Fibroblast of lung (primary cell): ENCODE data around the gene UVRAG. TPM values are rescaled to one million over a fixed set of nuclear protein-coding genes. Genes with fewer than 3 reads are reported as not detected.
"Not testable (repeated sequence)": the region's sequence is repeated elsewhere in the genome, so short reads cannot be mapped to it uniquely, and the experiment has no call there.

Experiments used
- DNase-seq, 2 donors: peaks; one replicate each; pipeline versions ENCODE4 v3.0.0 to v3.0.0-alpha.2; 2010; ENCODE audit warnings: low read depth in 2 of 2
- H2AFZ ChIP-seq: 2 replicates; pipeline ENCODE4 v1.5.1; 2012; ENCODE audit warnings: low read length, control low read depth, inconsistent platforms
- H3K27ac ChIP-seq: 2 replicates; pipeline ENCODE4 v1.5.1; 2011; ENCODE audit warnings: low read length, control low read depth; ENCODE audit not compliant: insufficient read depth
- H3K27me3 ChIP-seq: 2 replicates; pipeline ENCODE4 v1.5.1; 2011; ENCODE audit warnings: mild to moderate bottlenecking, low read length; ENCODE audit not compliant: control insufficient read depth, insufficient read depth
- H3K36me3 ChIP-seq: 2 replicates; pipeline ENCODE4 v1.5.1; 2011; ENCODE audit warnings: low read length; ENCODE audit not compliant: control insufficient read depth, insufficient read depth
- H3K4me1 ChIP-seq: 2 replicates; pipeline ENCODE4 v1.5.1; 2011; ENCODE audit warnings: low read length; ENCODE audit not compliant: control insufficient read depth, insufficient read depth; ENCODE audit errors: extremely low read depth
- H3K4me2 ChIP-seq: 2 replicates; pipeline ENCODE4 v1.5.1; 2011; ENCODE audit warnings: low read length, control low read depth; ENCODE audit not compliant: insufficient read depth; ENCODE audit errors: extremely low read depth
- H3K4me3 ChIP-seq, 4 experiments: fragments of 200-600 bp in 1 of 4; sonication (generic) in 1 of 4; replicated peaks in 1 of 4; 2 replicates each; pipeline ENCODE4 v1.5.1; 2011 to 2016; ENCODE audit warnings: low read length in 4 of 4, low read depth in 3 of 4, mild to moderate bottlenecking in 3 of 4, control low read depth in 2 of 4, inconsistent platforms in 1 of 4, mixed read lengths in 1 of 4; ENCODE audit not compliant: insufficient read depth in 1 of 4; ENCODE audit errors: control extremely low read depth in 1 of 4
- H3K79me2 ChIP-seq: 2 replicates; pipeline ENCODE4 v1.5.1; 2012; ENCODE audit warnings: mild to moderate bottlenecking, low read length, inconsistent platforms; ENCODE audit not compliant: control insufficient read depth, insufficient read depth
- H3K9ac ChIP-seq: 2 replicates; pipeline ENCODE4 v1.5.1; 2011; ENCODE audit warnings: mild to moderate bottlenecking, low read length, control low read depth; ENCODE audit not compliant: insufficient read depth
- H3K9me3 ChIP-seq: 2 replicates; pipeline ENCODE4 v1.5.1; 2012; ENCODE audit warnings: low read depth, low read length; ENCODE audit not compliant: control insufficient read depth, insufficient read depth
- H4K20me1 ChIP-seq: 2 replicates; pipeline ENCODE4 v1.5.1; 2011; ENCODE audit warnings: low read length; ENCODE audit not compliant: control insufficient read depth, insufficient read depth; ENCODE audit errors: extremely low read depth
- EZH2 ChIP-seq: IDR thresholded peaks from 2 replicates; pipeline ENCODE4 v1.5.1; 2012; ENCODE audit warnings: low read length, control low read depth, mild to moderate bottlenecking; ENCODE audit errors: missing control alignments
- polyA plus RNA-seq, 2 donors: library from polyadenylated mRNA; depleted of rRNA in 1 of 2; stranded (reverse) in 1 of 2; unstranded in 1 of 2; fragments of >200 nt; gene quantifications; 2 replicates each; pipeline ENCODE4 v1.2.1, GENCODE V29; 2011 to 2012; ENCODE audit warnings: missing spikeins in 1 of 2
- total RNA-seq: library from RNA; depleted of rRNA; stranded (reverse); fragments of >200 nt; gene quantifications from 2 replicates; pipeline ENCODE4 v1.2.1, GENCODE V29; 2014
- TF ChIP-seq, protein P1 (sequence below), 2 donors: IDR thresholded peaks in 1 of 2; conservative IDR thresholded peaks in 1 of 2; 1 replicate in 1 of 2; 2 replicates in 1 of 2; pipeline ENCODE4 v1.5.1; 2011 to 2012; ENCODE audit warnings: low read length in 2 of 2, control low read depth in 1 of 2, inconsistent platforms in 1 of 2, low read depth in 1 of 2, mild to moderate bottlenecking in 1 of 2

Gene UVRAG
- total and polyA plus RNA-seq, 2 donors (not counting 1 experiment from before 2014, with no cell fraction given) = 15.8 to 22.1 TPM

- Histone ChIP-seq H4K20me1 (no peaks in the 10 kb centered on the region), H3K27ac (no peak overlapping the region), H3K27me3 (no peaks in the 10 kb centered on the region), H3K9me3 (no peaks in the 10 kb centered on the region), H2AFZ (no peak overlapping the region), H3K4me3 (no peak overlapping the region), H3K36me3 (no peaks in the 10 kb centered on the region), H3K79me2 (no peaks in the 10 kb centered on the region), H3K4me2 (no peak overlapping the region), H3K9ac (no peak overlapping the region), H3K4me1 (peaks cover 10% of the 10 kb centered on the region)
- DNase-seq = no peak
- TF ChIP-seq, protein P1, sequence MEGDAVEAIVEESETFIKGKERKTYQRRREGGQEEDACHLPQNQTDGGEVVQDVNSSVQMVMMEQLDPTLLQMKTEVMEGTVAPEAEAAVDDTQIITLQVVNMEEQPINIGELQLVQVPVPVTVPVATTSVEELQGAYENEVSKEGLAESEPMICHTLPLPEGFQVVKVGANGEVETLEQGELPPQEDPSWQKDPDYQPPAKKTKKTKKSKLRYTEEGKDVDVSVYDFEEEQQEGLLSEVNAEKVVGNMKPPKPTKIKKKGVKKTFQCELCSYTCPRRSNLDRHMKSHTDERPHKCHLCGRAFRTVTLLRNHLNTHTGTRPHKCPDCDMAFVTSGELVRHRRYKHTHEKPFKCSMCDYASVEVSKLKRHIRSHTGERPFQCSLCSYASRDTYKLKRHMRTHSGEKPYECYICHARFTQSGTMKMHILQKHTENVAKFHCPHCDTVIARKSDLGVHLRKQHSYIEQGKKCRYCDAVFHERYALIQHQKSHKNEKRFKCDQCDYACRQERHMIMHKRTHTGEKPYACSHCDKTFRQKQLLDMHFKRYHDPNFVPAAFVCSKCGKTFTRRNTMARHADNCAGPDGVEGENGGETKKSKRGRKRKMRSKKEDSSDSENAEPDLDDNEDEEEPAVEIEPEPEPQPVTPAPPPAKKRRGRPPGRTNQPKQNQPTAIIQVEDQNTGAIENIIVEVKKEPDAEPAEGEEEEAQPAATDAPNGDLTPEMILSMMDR (conservative IDR thresholded peaks at IDR 0.05 in 1 of 2, IDR thresholded peaks at IDR 0.05 in 1 of 2; ENCODE audit: low read depth in 1 of 2, low read length in 2 of 2) = no peak
- no peak for TF ChIP-seq EZH2
Measured at GRCh38 chr11:76076749-76077148, 261.7 kb downstream of the UVRAG start.

GRCh38 chr11:76077575-76078150 is 262.7 kb downstream of the UVRAG start:
- Histone ChIP-seq H3K36me3 (no peaks in the 10 kb centered on the region), H3K4me3 (no peak overlapping the region), H4K20me1 (no peaks in the 10 kb centered on the region), H3K9ac (no peak overlapping the region), H3K27ac (no peak overlapping the region), H2AFZ (no peak overlapping the region), H3K4me2 (peak overlapping the region; percentile 21), H3K4me1 (peaks cover 10% of the 10 kb centered on the region), H3K79me2 (no peaks in the 10 kb centered on the region), H3K9me3 (no peaks in the 10 kb centered on the region), H3K27me3 (no peaks in the 10 kb centered on the region)
- no peak for TF ChIP-seq EZH2
- TF ChIP-seq, protein P1 (conservative IDR thresholded peaks at IDR 0.05 in 1 of 2, IDR thresholded peaks at IDR 0.05 in 1 of 2; ENCODE audit: low read depth in 1 of 2, low read length in 2 of 2) = no peak
- peak in 1 of 2 donors; percentile 42 for DNase-seq

GRCh38 chr11:76081084-76081483 is 266.1 kb downstream of the UVRAG start:
- H2AFZ ChIP-seq, H3K4me2 ChIP-seq, H3K9me3 ChIP-seq, H4K20me1 ChIP-seq, H3K9ac ChIP-seq, H3K36me3 ChIP-seq, DNase-seq, H3K79me2 ChIP-seq, H3K27ac ChIP-seq, H3K4me3 ChIP-seq, H3K27me3 ChIP-seq: not testable (repeated sequence)
- H3K4me1 ChIP-seq = peaks cover 14% of the 10 kb centered on the region
